K562 (cell line): ENCODE measurements around the gene PLSCR3. TPM values are rescaled to one million over a fixed set of nuclear protein-coding genes. Genes with fewer than 3 reads are reported as not detected.

Experiments used
- KDM4B ChIP-seq, 2 experiments: fragments of 450-650 bp in 1 of 2; sonication (generic) in 1 of 2; IDR thresholded peaks; 2 replicates each; pipeline ENCODE4 v1.6.1; 2016 to 2017; ENCODE audit warnings: borderline replicate concordance in 2 of 2, antibody characterized with exemption in 1 of 2, low read depth in 1 of 2, mild to moderate bottlenecking in 1 of 2
- PBX2 ChIP-seq, 2 experiments: IDR thresholded peaks in 1 of 2; conservative IDR thresholded peaks in 1 of 2; 2 replicates each; pipeline ENCODE4 v1.6.1; 2016; ENCODE audit warnings: low read depth in 2 of 2, mild to moderate bottlenecking in 1 of 2, missing compliant biosample characterization in 1 of 2, missing genetic modification characterization in 1 of 2, moderate library complexity in 1 of 2
- POLR2B ChIP-seq: fragments of 450-650 bp; IDR thresholded peaks from 2 replicates; pipeline ENCODE4 v1.6.1; 2018; ENCODE audit warnings: low read depth; ENCODE audit not compliant: partially characterized antibody
- RFX5 ChIP-seq: IDR thresholded peaks from 2 replicates; pipeline ENCODE4 v1.6.1; 2011; ENCODE audit warnings: low read depth, mild to moderate bottlenecking, improper control_type of control experiment, low read length
- RREB1 ChIP-seq: fragments of 250-450 bp; sonication (Bioruptor Pico); IDR thresholded peaks from 2 replicates; pipeline ENCODE4 v1.4.0; 2020
- TARDBP ChIP-seq: fragments of 450-650 bp; IDR thresholded peaks from 2 replicates; pipeline ENCODE4 v1.6.1; 2016
- TCF7L2 ChIP-seq: fragments of 150-350 bp; IDR thresholded peaks from 2 replicates; pipeline ENCODE4 v1.6.1; 2016; ENCODE audit warnings: low read depth, mild to moderate bottlenecking, low read length, moderate library complexity
- YY1 ChIP-seq, 3 experiments: IDR thresholded peaks; 2 replicates each; pipeline ENCODE4 v1.6.1; 2011; ENCODE audit warnings: low read length in 2 of 3, mild to moderate bottlenecking in 2 of 3, moderate library complexity in 2 of 3, borderline replicate concordance in 1 of 3, control low read depth in 1 of 3, low read depth in 1 of 3; ENCODE audit not compliant: insufficient read depth in 3 of 3, insufficient replicate concordance in 2 of 3, control insufficient read depth in 1 of 3, insufficient read length in 1 of 3; ENCODE audit errors: extremely low read depth in 1 of 3
- polyA plus RNA-seq, 8 experiments: library from polyadenylated mRNA; depleted of rRNA in 4 of 8; stranded (reverse) in 5 of 8; unstranded in 3 of 8; fragments of >200 nt; fragmentation: Nextera tagmentation in 2 of 8; fragmentation: Illumina TruSeq in 1 of 8; extraction: Ambion mirVana in 2 of 8; extraction: Trizol in 1 of 8; gene quantifications; 2 replicates each; pipeline versions ENCODE4 v1.2.1 to v1.2.3, GENCODE V29; 2011 to 2014; ENCODE audit warnings: inconsistent platforms in 1 of 8, missing spikeins in 1 of 8
- total RNA-seq, 7 experiments: library from RNA; depleted of rRNA in 6 of 7; stranded (reverse); fragments of >200 nt in 6 of 7; fragmentation: Illumina TruSeq in 2 of 7; extraction: Trizol in 2 of 7; gene quantifications; 2 replicates each; pipeline versions ENCODE4 v1.2.1 to v1.2.3, GENCODE V29; 2011 to 2021; ENCODE audit warnings: low replicate concordance in 1 of 7

PLSCR3 gene
- total and polyA plus RNA-seq, 9 of the 15 experiments (the other 6 are each of a cell fraction or from before 2014, with no cell fraction given) = 3.2 to 16.8 (median 4.5) TPM

- TF ChIP-seq RREB1 (CRISPR knock-in tag) = peak; percentile 82; the same call in 1 of the 2 replicates
- peak in 1 of 2 experiments; percentile 62; a peak in 1 of 4 replicates for TF ChIP-seq KDM4B (IDR thresholded peaks at IDR 0.05; ENCODE audit: borderline replicate concordance in 2 of 2, low read depth in 1 of 2)
- TF ChIP-seq PBX2 (CRISPR knock-in tag; IDR thresholded peaks at IDR 0.05; ENCODE audit: low read depth) = no peak
- no peak for TF ChIP-seq PBX2 (tag; conservative IDR thresholded peaks at IDR 0.05; ENCODE audit: low read depth)
- TF ChIP-seq TCF7L2 = no peak
- TF ChIP-seq POLR2B = no peak
- TF ChIP-seq TARDBP = no peak
- peak in 2 of 3 experiments; percentile 21 to 46 for TF ChIP-seq YY1 (IDR thresholded peaks at IDR 0.05; ENCODE audit: borderline replicate concordance in 1 of 3, control insufficient read depth in 1 of 3, extremely low read depth in 1 of 3, insufficient read depth in 3 of 3, insufficient read length in 1 of 3, insufficient replicate concordance in 2 of 3, low read depth in 1 of 3, low read length in 2 of 3)
- no peak for TF ChIP-seq RFX5
These were observed 38.2 kb downstream of the PLSCR3 start (continued) for GRCh38 chr17:7356072-7356549.
